ENCODE results near the gene SLX9. TPM values are rescaled to one million over a fixed set of nuclear protein-coding genes. Genes with fewer than 3 reads are reported as not detected.
A peak's percentile ranks its signal among the peaks of the same experiment; 100 is the strongest.
"Not testable (repeated sequence)": the region's sequence is repeated elsewhere in the genome, so short reads cannot be mapped to it uniquely, and the experiment has no call there.

The SLX9 gene
- total RNA-seq, 3 donors from 2014 or later, result 15.8 to 17.7 (median 17.0) TPM

DNA sequence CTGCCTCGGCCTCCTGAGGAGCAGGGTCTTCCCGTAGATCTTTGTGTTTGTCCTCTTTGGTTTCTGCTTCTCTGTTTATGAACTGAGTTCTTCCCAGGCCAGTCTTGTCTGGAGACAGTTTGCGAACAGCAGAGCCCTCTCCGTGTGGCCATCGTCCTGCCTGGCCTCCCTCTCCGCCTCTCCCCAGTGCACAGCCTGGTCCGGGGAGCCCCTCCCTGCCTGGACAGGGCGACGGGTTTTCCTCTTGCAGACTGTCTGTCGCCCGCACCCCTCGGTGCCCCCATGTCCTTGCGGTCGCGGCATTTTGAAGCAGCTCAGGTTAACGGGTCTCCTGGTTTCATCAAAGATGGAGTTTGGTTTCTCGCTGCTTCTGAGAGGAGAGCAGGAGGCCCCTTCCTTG, 34.8 kb downstream of the SLX9 start:
- Histone ChIP-seq H3K27me3 (no peaks in the 10 kb centered on the region), H3K4me3 (no peak overlapping the region), H3K27ac (no peak overlapping the region), H3K9me3 (no peaks in the 10 kb centered on the region), H3K36me3 (no peaks in the 10 kb centered on the region), H3K4me1 (no peaks in the 10 kb centered on the region)
- TF ChIP-seq POLR2A (IDR thresholded peaks at IDR 0.05) (no peak), POLR2AphosphoS5 (IDR thresholded peaks at IDR 0.05) (no peak), CTCF (IDR thresholded peaks at IDR 0.05) (no peak)
- DNase-seq (ENCODE audit: low spot score in 2 of 2), result no peak
- intact Hi-C loops (cut with DNase I; ENCODE audit: low total_unique reads), result no loop called here

DNA sequence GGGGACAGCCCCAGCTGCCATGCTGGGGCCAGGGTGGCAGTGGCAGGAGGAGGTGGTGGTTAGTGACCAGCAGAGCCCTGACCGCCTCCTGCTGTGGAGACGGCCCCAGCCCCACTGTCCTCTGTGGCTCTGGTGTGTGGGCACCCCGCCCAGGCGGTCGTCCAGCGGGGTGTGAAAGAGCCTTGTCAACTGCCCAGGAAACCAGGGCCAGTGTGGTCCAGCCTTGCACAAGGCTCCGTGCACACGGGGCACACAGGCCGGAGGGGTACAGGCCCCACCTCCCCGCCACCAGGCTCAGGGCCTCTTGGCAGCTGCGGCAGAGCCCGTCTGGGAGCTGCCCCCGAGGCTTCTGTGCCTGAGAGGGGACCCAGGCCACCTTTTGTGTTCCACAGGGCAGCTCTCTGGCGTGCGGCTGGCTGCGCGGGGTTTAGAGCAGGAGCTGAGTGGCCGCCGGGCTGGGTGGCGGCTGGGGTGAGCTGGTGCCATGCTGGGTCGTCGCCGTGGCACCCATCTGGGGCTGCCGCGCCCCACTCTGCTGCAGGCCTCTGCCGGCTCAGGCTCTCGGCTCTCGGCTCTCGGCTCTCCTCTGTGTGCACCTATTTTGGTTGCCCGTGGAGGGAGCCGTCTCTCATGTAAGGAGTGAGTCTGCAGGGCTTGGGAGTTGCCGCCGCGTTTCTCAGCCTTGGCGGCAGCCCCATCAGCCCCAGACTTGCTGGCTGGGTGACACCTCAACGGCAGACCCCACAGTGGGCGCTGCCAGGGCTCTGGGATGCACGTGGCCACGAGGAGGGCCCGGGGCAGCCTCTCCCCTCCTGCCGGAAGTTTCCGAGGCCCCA, 36.1 kb downstream of the SLX9 start:
- intact Hi-C loops (cut with DNase I; ENCODE audit: low total_unique reads), result no loop called here
- H3K36me3 ChIP-seq, result no peaks in the 10 kb centered on the region

GRCh38 chr21:44976556-44977393, 36.9 kb downstream of the SLX9 start:
- H3K36me3 ChIP-seq; H3K4me1 ChIP-seq; intact Hi-C loops (cut with DNase I; ENCODE audit: low total_unique reads): not testable (repeated sequence)

More for the DNA sequence above, 36.1 kb downstream of the SLX9 start:
- Histone ChIP-seq H3K27ac (no peak overlapping the region), H3K27me3 (no peaks in the 10 kb centered on the region), H3K4me3 (no peak overlapping the region), H3K9me3 (no peaks in the 10 kb centered on the region), H3K4me1 (no peaks in the 10 kb centered on the region)
- DNase-seq (ENCODE audit: low spot score in 2 of 2), result no peak
- TF ChIP-seq POLR2A (IDR thresholded peaks at IDR 0.05), result no peak
- TF ChIP-seq CTCF (IDR thresholded peaks at IDR 0.05), result no peak
- TF ChIP-seq POLR2AphosphoS5 (IDR thresholded peaks at IDR 0.05), result no peak

DNA sequence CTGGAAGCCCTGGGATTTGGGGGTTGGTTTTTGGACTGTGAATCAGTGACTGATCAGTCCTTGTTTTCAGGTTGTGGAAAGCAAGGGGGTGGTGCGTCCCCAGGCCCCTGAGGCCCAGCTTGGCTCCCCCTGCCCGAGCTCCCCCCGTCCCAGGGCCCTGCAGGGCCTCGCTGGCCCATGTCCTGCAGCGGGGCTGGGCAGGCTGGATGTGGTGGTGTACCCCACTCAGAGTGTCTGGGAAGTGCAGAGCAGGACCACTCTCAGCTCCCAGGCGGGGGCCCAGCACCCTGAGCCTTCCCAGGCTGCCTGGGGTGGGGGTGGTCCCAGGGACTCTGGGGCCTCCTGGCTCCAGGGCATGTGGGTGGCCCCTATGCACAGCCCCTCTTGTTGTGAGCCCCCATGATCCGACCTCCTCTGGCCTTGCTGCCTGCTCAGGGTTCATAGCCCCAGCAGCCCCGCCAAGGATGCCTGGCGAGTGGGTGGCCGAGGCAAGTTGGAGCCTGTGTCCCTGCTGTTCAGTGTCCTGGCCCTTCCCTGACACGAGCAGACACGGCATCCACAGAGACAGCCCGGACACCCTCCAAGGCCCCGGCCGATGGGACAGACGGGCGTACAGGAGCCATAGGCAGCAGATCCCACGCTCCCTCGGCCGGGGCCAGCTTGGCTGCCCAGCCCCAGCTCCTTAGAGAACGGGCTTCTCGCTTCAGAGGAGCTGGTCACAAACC, 37.9 kb downstream of the SLX9 start:
- Histone ChIP-seq H3K9me3 (no peaks in the 10 kb centered on the region), H3K4me3 (peak overlapping the region in 1 of 3 donors; percentile 21), H3K4me1 (no peaks in the 10 kb centered on the region), H3K27ac (peak overlapping the region; percentile 33 to 61), H3K27me3 (no peaks in the 10 kb centered on the region), H3K36me3 (no peaks in the 10 kb centered on the region)
- peak in 1 of 2 donors; percentile 71 for DNase-seq (ENCODE audit: low spot score in 2 of 2)
- intact Hi-C loops (cut with DNase I; ENCODE audit: low total_unique reads), result no loop called here
- no peak for TF ChIP-seq CTCF (IDR thresholded peaks at IDR 0.05)
- TF ChIP-seq POLR2A (IDR thresholded peaks at IDR 0.05), result no peak
- no peak for TF ChIP-seq POLR2AphosphoS5 (IDR thresholded peaks at IDR 0.05)

More at GRCh38 chr21:44976556-44977393, 36.9 kb downstream of the SLX9 start:
- H3K27me3 ChIP-seq; H3K4me3 ChIP-seq; H3K9me3 ChIP-seq; H3K27ac ChIP-seq; DNase-seq (ENCODE audit: low spot score in 2 of 2): not testable (repeated sequence)

DNA sequence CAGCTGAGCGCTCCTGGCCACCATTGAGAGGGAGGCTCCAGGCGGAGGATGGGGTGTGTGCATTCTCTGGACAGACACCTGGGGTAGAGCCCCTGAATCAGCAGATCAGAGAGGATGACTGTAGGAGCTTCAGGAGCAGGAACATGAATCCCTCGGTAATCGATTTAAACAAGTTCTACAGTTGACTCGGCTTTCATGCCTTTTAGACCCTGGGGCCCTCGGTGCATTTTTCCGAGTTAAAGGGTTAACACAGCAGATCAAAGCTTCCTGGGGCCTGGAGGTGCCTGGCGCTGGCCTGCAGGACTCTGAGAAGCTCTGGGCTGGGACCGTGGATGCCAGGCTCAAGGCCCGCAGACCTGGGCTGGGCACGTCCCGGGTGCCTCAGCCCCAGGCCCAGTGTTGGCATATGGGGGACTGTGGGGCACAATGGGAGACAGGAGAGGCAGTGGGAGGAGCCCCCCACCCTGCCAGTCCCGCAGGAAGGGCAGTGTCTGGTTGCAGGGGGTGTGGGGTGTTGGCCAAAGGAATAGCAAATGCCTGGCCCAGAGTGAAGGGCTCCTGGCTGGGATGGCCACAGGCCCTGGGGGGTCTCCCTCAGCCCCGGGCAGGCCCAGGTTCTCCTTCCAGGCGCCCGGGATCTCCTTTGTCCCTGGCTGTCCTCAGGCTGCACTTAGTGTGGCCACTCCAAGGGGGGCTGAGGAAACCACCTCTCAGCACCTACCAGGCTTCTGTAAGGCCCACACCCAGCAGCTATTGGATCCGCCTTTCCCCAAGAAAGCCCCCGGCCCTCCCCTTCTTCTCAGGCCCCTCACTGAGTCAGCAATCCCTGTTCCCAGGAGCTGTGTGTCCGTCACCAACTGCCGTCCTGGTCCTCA, 40.1 kb downstream of the SLX9 start:
- Histone ChIP-seq H3K4me1 (peaks cover 0 to 4% of the 10 kb centered on the region in 2 donors), H3K9me3 (no peaks in the 10 kb centered on the region), H3K36me3 (no peaks in the 10 kb centered on the region), H3K27ac (no peak overlapping the region), H3K4me3 (no peak overlapping the region), H3K27me3 (no peaks in the 10 kb centered on the region)
- no peak for DNase-seq (ENCODE audit: low spot score in 2 of 2)
- intact Hi-C loops (cut with DNase I; ENCODE audit: low total_unique reads), result no loop called here
- no peak for TF ChIP-seq POLR2A (IDR thresholded peaks at IDR 0.05)
- TF ChIP-seq POLR2AphosphoS5 (IDR thresholded peaks at IDR 0.05), result no peak
- TF ChIP-seq CTCF (IDR thresholded peaks at IDR 0.05), result no peak

Measured in breast epithelium (tissue), 4 donors.